ENCODE measurements around the gene SLAMF9.

DNA sequence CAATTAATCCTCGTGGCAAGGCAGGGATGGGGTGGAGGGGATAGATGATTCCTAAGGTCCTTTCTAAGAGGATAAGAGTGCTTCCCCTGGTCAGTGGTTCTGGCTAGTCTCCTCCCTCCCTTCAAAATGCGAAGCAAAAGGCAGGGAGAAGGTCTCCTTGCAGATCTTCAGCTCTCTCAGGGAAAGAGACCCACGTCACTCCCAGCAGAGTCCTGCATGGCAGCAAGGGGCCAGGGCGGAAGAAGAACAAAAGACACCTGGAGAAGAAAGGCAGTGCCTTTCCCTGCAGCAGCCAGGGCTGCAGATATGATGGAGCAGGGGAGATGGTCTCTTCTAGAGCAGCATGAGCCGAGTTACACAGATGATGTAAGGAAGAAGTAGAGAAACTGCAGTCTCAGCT lies 29.6 kb upstream of the SLAMF9 start:
- TF ChIP-seq CTCF (conservative IDR thresholded peaks at IDR 0.05) (no peak), EZH2 (IDR thresholded peaks at IDR 0.05; ENCODE audit: low read depth) (no peak)
